HS-5 (cell line): Measurements from ENCODE around the gene TLK2.
A peak's percentile ranks its signal among the peaks of the same experiment; 100 is the strongest.
"Not testable (repeated sequence)": the region's sequence is repeated elsewhere in the genome, so short reads cannot be mapped to it uniquely, and the experiment has no call there.

ENCODE experiments used
- DNase-seq: peaks from one replicate; pipeline ENCODE4 v3.0.0-alpha.2; 2012; ENCODE audit warnings: low read depth

TLK2 gene

DNA sequence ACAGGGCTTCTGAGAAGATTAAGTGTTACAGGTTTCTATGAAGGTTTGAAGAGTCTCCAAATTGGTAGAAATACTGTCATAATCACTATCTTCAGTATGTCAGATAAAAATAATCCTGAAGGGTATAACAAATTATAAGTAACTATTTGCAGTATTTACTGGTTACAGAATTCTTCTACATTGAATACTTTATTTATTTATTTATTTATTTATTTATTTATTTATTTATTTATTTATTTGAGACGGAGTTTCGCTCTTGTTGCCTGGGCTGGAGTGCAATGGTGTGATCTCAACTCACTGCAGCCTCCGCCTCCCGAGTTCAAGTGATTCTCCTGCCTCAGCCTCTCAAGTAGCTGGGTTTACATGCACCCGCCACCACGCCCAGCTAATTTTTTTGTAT, 125.2 kb downstream of the TLK2 start:
- DNase-seq: not testable (repeated sequence)

DNA sequence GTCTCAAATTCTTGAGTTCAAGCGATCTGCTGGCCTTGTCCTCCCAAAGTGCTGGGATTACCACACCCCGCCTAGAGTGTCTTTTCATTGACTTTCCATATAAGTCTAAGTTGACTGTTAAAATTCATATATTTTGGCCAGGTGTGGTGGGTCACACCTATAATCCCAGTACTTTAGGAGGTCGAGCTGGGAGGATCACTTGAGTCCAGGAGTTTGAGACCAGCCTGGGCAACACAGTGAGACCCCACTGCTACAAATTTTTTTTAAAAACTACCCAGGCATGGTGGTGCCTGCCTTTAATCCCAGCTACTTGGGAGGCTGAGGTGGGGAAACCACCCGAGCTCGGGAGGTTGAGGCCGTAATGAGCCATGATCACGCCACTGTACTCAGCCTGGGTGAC, 127.0 kb downstream of the TLK2 start:
- no peak for DNase-seq

DNA sequence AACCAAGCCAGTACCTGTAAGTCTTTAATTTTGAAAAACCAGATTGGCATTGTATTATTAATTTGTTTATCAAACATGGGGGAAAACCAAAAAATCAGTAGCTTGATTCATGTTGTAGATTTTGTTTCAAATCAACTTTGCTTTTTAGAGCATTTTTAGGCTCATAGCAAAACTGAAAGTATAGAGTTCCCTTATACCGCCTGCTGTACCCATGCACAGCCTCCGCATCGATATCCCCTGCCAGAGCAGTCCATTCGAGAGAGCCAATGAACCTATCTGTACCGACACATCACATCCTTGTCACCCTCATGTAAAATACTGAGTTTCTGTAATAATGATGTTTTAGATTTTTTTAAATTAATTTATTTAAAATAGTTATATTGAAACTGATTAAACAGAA, 132.7 kb downstream of the TLK2 start:
- DNase-seq: no peak

DNA sequence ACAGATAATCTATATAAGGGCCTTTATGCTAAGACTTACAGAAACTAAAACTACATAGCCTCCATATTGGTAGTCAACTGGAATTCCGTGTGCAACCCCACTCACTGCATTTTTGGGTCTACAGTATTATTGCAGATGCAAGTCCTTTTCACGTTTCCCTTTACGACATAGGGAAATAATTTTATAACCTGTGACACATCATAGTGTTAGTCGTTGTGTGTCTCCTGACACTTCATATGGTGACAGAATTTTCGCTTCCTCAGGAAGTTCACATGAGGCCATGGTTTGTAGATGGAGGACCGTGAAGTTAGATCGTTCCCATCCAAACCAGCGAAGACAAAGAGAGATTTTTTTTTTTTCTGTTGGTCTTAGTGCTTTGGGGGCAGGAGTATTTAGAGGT, 133.1 kb downstream of the TLK2 start:
- DNase-seq: no peak

DNA sequence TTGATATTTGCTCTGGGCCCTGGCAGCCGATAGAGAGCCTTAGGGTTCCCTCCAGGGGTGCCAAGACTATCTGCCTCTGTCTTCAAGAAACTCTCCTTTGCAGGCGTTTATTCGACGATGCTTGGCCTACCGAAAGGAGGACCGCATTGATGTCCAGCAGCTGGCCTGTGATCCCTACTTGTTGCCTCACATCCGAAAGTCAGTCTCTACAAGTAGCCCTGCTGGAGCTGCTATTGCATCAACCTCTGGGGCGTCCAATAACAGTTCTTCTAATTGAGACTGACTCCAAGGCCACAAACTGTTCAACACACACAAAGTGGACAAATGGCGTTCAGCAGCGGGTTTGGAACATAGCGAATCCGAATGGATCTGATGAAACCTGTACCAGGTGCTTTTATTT, 133.7 kb downstream of the TLK2 start:
- not testable (repeated sequence) for DNase-seq

DNA sequence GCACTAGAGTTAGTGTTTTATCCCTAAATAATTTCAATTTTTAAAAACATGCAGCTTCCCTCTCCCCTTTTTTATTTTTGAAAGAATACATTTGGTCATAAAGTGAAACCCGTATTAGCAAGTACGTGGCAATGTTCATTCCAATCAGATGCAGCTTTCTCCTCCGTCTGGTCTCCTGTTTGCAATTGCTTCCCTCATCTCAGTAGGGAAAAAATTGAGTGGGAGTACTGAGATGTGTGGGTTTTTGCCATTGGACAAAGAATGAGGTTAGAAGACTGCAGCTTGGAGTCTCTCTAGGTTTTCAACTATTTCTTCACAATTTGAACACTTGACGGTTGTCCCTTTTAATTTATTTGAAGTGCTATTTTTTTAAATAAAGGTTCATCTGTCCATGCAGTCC, 134.5 kb downstream of the TLK2 start:
- not testable (repeated sequence) for DNase-seq

DNA sequence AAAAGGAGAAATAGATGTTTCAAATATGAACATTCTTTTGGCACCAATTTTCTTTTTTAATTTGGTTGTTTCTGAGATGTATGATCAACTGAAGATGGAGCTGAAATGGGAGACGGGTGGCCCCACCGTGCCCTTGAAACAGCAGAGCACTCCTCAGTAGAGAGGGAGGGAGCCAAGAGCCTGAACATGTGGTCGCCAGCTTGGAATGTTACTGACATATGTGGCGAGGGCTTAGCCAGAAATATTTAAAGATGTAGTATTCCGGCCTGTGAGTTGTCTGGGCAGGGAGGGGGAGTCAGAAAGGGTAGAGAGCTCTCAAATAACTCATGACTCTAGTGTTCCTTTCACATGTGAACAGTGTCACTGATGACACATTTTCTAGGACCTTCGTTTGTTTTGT, 135.5 kb downstream of the TLK2 start:
- DNase-seq: peak; percentile 62

DNA sequence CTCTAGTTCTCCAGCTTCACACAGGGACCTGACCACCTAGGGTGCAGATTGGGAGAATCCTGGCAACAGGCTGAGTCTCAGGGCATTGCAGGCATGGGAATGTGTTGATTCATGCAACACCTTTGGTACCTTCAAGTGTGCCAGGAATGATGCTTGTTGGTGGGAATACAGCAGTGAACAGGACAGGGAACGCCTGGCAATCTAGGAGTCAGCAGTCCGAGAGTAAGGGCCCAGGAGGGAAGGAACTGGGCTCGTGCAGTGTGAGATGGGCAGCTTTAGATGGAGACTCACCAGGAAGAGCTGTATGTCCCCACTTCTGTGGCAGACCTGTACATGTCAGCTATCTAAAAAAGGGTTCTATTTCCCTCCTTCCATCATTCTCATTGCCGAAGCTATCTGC, 136.9 kb downstream of the TLK2 start:
- no peak for DNase-seq

DNA sequence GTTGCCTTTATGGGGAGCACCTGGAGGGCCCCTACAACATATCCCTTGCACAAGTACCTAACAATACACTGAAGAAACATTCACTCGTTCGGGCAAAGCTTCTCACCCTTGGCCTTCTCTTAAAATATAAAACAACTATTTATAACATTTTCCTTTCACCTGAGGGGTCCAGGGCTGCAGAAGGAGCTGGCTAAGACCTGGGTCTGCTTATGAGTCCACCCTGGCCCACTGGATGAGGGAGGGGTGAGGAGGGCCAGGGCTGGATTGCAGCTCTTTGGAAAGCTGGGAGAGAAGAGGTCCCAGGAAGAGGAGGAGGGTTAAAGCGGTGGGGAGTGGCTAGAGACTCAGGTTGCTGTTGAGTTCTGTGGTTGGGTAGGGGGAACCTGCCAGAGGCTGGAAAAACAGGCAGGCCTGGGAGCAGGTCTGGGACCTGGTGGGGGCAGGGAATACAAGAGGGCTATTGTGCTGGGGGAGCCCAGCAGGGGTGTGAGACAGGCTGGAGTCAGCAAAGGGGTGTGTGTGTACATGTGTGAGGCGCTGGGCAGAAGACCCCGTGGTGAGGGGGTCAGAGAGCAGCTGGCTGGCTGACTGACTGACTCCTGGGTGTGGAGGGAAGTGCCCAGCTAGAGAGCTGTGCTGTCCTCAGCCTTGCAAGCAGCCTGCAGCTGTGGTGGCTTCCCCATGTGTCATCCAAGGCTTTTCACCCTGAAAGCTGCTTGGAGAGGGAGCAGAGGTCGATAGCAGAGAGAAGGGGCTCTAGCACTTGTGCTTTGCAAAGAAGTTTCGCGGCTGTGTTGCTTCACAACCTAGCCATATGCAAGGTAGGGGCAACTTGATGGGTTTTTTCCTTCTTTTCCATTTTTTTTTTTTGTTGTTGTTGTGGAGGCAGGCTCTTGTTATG, 138.6 kb downstream of the TLK2 start:
- DNase-seq: no peak

DNA sequence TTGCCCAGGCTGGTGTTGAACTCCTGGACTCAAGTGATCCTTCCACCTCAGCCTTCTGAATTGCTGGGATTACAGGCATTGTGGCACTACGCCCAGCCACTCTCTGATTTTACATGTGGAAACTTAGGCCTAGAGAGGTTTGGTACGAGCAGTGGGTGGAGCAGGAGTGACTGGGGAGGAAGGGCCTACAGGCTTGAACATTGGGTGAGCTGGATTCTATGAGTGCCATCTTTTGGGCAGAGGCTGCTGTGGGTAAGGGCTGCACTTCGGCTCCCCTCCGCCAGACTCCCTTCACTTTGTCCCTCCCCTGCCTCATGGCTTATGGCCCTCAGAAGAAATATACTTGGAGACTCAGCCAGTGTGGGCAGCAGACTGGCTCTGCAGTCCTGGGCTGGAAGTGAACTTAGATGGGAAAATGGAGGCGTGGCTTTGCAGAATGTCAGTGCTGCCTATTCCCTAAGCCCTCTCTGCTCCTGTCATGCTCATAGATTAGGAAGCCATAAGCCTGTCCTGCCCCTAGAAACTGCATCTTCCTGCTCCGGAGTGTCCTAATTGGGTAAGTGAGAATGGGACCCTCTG, 139.4 kb downstream of the TLK2 start:
- no peak for DNase-seq

DNA sequence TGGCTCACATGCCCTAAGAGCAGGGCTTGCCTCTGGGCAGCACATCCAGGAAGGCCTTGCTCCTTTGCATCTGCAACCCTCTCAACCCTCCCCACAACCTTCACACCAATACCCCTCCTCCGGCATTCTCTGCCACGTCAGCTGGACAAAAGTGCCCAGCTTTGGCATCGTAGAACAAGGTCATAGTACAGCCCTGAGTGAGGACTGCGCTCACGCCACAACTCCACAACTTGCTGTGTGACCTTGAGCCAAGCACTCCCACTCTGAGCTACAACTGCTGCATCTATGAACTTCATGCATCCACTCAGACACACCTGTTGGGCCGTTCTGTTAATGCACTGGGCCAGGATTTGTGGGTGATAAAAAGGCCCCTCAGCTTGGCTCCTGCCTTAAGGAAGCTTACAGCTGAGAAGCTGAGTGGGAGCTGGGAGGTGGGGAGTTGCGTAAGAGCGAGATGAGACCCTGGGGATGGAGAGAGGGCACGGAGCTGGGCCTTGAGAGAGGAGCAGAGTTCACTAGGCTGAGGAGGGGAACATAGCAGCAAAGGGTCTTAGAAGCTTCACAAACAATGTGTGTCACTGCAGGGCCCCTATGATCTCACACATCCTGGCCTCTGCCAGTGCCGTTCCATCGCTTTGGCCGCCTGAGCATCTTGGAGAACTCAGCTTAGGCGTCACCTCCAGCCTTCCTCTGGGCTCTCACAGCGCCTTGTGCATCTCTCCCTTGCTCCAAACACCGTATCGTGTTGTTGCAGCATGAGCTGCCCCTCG, 140.2 kb downstream of the TLK2 start:
- no peak for DNase-seq

DNA sequence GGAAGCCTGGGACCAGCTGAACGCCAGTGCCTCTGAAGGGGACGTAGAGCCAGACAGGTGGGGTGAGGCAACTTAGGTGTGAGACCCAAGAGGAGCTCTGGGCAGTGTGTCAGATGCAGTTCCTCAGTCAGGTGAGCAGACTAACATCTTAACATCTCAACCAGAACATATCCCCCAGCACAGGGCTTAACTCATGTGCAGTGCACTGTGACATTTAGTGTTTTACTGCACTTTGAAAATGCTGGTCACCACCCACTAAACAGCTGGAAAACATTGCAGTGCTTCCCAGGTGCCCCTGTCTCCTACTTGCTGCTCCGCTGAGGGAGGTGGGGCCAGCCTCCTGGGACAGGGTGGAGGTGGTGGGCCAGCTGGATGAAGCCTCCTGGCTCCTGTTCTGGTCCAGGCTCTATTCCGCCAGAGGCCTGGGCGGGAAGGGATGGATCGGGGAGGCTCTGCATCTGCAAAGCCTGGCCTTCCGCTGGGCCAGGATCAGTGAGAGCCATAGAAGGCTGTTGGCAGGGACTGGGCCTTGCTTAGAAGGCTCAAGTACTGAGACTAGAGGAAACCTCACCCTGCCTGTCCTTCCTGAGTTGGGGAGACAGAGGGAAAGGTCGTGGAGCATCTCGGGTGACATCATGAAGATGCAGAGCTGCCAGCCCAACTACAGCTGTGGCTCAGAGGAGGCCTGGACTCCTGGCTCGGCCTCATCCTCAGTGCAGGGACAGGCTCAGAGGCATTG, 141.0 kb downstream of the TLK2 start:
- no peak for DNase-seq

DNA sequence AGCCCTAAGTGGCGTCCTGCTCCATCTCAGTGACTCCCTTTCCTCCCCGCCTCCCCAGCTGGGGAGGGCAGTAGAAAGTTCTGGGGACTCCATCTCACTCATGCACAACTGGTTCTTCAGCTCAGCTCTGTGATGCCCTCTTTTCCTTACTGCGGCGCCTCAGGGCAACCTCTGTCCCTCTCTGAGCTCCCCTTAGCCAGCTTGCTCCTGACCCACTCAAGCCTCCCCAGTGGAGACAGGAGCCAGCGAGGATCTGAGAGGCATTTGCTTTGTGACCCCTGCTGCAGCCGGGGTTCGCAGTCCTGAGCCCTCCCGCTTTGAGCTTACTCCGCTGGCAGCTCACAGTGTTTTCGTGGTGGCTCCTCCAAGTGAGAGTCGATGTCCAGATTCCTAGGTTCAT, 142.6 kb downstream of the TLK2 start:
- no peak for DNase-seq

DNA sequence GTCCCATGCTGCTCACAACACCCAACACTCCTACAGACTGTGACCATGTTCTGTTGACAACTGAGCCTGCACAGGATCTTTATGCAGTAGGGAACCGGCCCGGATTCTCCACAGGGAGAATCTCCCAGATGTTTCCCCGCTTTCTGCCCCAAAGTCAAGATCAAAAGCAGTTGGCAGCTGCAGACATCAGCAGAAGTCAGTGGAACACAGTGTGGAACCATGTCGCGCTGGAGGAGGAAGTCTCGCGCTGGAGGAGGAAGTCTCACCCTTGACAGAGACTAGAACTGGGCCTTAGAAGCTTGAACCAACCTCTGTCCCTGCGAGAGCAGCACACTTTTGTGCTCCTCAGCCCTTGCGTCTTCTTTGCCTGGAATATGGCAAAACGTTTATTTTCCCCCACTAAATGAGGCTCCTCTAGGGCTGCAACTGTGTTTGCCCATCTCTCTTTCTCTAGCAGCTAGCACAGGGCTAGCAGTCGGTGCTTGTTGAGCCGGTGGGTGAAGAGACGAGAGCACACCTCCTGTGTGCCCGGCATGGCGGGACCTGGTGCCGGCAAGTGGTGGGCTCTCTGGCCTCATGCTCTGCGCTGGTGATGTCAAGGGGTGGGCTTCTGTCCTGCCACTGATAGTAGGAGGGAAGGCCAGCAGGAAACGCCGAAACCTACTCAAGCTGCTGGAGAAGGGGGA, 146.7 kb downstream of the TLK2 start:
- no peak for DNase-seq

DNA sequence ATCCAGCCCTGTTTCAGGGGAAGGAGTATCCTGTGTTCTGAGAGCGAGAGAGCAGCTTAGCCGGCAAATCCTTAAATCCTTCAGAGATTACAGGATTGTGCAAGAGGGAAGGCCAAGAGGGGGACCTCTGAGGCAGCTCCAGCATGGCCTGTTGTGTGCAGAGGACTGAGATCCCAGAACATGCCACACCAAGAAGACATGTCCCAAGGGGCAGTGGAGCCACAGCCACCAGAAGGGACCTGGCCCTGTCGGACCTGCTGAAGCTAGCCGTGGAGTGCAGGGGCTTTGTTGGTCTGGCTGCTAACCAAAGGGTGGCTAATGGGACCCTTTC, 147.2 kb downstream of the TLK2 start:
- no peak for DNase-seq

DNA sequence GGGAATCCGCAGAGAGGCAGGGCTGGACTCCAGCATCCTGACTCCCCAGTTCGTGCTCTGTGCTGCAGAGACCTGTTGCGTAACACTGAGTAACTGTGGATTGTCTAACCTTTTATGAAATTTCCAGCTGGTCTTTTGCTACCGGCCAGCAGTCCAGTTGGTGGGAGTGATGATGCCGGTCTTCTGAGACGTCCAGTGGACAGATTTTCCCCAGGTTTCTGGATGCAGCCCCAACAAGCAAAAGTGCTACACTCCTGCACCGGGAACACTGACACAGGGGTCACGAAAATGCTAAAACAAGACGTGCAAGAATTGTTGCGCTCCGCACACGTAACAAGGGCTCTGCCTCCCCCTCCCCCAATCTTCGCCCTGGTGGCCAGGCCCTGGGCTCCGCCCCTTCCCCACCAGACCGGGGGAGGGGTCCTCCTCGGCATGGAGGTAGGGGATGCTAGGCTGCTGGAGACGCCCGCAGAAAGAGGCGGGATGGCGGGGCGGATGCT, 148.1 kb downstream of the TLK2 start:
- peak; percentile 51 for DNase-seq

DNA sequence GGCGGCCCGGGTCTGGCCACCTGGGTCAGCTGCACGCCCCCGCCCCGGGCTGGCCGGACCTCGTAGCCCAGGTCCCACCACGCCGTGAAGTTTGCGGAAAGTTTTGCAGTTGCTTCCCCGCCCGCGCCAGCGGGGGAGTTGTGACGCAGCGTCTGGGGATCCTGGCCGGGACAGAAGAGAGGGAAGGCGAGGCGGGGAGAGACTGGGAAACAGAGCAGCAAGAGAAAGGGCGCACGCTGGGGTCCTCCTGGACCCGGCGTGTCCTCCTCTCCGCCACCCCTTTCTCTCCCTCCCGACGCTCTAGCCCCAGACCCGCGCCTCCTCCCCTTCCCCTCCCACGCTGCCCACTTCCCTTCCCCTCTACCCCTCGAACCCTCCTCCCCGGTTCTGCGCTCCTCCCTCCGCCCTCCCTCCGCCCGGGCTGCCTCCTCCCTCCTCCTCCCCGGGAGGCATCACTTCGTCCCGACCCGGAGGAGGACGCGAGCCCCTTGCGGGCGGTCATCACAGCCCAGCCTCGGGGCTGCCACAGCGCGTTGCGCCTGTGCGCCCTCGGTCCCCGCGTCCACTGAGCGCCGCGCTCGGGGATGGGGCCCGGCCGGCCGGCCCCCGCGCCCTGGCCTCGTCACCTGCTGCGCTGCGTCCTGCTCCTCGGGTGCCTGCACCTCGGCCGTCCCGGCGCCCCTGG, 148.7 kb downstream of the TLK2 start, which contains the start of gene MRC2:
Gene MRC2 (plus strand): TSS at position 452 of the 685 bp plus-strand sequence. CDS start 133 bp downstream, at position 585.
- peak; percentile 49 for DNase-seq

DNA sequence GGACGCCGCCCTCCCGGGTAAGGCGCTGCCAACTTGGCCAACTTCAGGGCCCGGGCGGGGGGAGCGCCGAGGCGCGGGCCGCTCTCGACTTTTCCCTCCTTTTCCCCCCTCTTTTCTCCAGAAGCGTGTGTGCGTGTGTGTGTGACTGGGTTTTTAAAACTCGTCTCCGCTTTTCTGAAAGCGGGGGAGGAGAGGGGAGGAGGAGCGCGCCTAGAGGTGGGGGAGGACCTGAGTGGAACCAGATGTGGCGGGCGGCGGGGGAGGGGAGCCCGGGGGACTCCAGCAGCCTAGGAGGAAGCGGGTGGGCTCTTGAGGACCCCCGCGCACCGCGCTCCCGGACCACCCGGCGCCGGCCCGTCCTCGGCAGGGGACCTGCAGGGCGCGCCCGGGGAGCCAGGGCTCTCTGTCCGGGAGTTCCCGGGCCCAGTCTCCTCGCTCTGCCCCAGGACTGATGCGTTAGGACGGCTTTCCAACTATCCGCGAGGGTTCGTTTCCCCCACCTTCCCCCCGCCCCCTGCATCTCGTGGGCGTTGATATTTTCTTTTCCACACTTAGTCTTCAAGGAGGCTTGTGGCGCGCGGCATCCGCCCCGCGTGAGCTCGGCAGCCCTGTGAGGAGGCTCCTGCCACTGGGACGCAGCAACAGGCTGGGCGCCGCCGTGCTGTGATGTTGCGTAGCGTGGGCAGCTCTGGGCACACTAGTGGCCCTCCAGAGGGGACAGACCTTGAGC, 149.4 kb downstream of the TLK2 start:
- DNase-seq: peak; percentile 45

DNA sequence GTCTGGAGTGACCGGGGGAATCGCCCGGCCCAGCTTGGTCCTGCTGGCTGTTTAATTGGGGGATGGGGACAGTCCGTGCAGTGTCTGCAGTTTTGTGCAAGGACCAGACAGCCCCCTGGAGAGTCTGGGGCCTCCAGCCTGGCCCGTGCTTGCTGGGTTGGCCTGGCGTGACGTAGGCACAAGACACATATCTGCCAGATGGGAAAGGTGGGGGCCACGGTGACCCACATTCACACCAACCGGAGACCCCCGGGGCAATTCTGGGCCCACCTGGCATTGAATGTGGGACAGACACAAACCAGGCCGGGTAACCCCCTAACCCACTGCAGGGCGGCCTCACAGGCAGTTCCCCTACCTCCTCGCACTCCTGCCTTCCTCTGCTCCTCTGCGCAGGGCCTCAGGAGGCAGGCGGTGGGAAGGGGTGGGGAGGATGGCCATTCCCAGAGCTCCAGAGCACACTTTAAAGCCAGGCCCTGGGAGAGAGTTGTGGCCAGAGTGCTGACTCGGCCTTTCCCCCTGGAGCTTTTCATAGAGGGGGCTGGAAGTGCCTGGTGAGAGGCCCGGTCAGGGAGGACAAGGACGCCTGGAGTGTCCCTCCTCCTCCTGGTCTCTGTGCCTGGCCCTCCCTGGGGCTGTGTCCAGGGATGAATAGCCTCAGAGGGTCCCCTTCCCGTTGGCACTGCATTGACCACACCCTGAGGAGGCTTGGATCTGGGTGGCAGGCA, 150.4 kb downstream of the TLK2 start:
- DNase-seq: no peak
